Fibroblast of villous mesenchyme (primary cell): Measurements from ENCODE around the gene GPER1. TPM values are rescaled to one million over a fixed set of nuclear protein-coding genes. Genes with fewer than 3 reads are reported as not detected.
"Not testable (repeated sequence)": the region's sequence is repeated elsewhere in the genome, so short reads cannot be mapped to it uniquely, and the experiment has no call there.

ENCODE experiments used
- DNase-seq: peaks from one replicate; pipeline ENCODE4 v3.0.0-alpha.2; 2010; ENCODE audit warnings: low read depth
- H3K4me3 ChIP-seq: 2 replicates; pipeline ENCODE4 v1.5.1; 2011; ENCODE audit warnings: low read depth, mild to moderate bottlenecking, low read length
- total RNA-seq: library from RNA; depleted of rRNA; stranded (reverse); fragments of >200 nt; gene quantifications from 2 replicates; pipeline ENCODE4 v1.2.3, GENCODE V29; 2012
- TF ChIP-seq, protein P1 (sequence below): IDR thresholded peaks from 2 replicates; pipeline ENCODE4 v1.5.1; 2012; ENCODE audit warnings: low read depth, mild to moderate bottlenecking, low read length; ENCODE audit not compliant: insufficient read depth

The GPER1 gene
- total RNA-seq, 1 donor: 2.6 TPM

- no peak overlapping the region for H3K4me3 ChIP-seq
- TF ChIP-seq, protein P1, sequence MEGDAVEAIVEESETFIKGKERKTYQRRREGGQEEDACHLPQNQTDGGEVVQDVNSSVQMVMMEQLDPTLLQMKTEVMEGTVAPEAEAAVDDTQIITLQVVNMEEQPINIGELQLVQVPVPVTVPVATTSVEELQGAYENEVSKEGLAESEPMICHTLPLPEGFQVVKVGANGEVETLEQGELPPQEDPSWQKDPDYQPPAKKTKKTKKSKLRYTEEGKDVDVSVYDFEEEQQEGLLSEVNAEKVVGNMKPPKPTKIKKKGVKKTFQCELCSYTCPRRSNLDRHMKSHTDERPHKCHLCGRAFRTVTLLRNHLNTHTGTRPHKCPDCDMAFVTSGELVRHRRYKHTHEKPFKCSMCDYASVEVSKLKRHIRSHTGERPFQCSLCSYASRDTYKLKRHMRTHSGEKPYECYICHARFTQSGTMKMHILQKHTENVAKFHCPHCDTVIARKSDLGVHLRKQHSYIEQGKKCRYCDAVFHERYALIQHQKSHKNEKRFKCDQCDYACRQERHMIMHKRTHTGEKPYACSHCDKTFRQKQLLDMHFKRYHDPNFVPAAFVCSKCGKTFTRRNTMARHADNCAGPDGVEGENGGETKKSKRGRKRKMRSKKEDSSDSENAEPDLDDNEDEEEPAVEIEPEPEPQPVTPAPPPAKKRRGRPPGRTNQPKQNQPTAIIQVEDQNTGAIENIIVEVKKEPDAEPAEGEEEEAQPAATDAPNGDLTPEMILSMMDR: no peak
- no peak for DNase-seq
Observed at GRCh38 chr7:1071731-1072254, 16.1 kb upstream of the GPER1 start.

DNA sequence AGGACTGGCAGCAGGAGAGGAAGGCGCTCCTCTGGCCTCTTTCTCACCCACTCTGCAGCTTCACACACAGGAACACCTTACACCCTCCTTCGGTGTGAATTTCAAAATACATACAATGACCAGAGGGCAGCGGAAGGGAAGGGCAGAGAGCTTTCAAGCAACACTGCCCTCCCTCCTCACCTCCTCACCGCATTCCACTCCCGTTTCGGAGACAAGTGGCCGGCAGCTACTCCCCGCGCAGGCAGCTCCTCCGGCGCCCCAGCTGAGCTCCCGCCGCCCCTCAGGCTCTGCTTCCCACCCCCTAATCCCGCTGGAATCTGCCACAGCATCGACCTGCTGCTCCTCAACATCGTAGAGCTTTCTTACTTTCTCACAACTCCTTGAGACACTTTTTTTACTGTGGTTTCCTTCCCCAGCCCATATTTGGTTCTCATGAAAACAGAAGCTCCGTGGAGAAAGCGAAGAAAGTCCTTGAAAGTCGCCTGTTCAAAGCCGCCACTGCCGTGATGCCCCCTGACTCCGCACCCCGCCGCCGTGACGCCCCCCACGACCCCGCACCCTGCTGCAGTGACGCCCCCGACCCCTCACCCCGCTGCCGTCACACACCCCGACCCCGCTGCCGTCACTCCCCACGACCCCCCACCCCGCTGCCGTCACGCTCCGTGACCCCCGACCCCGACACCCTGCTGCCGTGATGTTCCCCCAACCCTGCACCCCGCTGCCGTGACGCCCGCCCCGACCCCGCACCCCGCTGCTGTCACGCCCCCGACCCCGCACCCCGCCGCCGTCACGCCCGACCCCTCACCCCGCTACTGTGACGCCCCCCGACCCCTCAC lies 14.6 kb upstream of the GPER1 start:
- no peak for DNase-seq
- TF ChIP-seq, protein P1: no peak
- H3K4me3 ChIP-seq: no peak overlapping the region

- H3K4me3 ChIP-seq, DNase-seq: not testable (repeated sequence)
Observed at GRCh38 chr7:1074018-1074417, 13.9 kb upstream of the GPER1 start.

GRCh38 chr7:1074593-1075431 lies 13.1 kb upstream of the GPER1 start:
- no peak for DNase-seq
- TF ChIP-seq, protein P1: no peak
- H3K4me3 ChIP-seq: no peak overlapping the region

- H3K4me3 ChIP-seq: no peak overlapping the region
- DNase-seq: no peak
Observed at GRCh38 chr7:1076184-1077072, 11.5 kb upstream of the GPER1 start.

DNA sequence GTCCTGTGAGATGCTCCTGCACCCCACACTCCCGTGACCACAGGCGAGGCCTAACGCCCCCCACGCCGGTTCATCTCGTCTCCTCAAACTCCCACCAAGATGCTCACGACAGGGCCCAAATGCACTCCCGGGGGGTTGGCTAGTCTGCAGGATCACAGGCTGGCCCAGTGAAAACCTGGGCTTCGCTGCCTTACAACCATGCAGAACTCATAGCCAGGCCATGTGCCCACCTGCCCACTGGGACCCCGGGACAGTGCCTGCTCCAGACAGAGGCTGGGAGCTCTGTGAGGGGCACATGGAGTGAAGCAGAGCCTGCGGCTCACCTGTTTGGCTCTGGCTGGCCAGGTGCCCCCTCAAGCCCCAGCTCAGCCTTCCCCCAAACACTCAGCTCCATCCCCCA lies 9.4 kb upstream of the GPER1 start:
- TF ChIP-seq, protein P1: no peak
- no peak overlapping the region for H3K4me3 ChIP-seq
- no peak for DNase-seq

More at GRCh38 chr7:1076184-1077072, 11.5 kb upstream of the GPER1 start:
- TF ChIP-seq, protein P1: no peak
